Neural progenitor cell (in vitro differentiated cells): ENCODE measurements around the gene ZNF169. TPM values are rescaled to one million over a fixed set of nuclear protein-coding genes. Genes with fewer than 3 reads are reported as not detected.
"Not testable (repeated sequence)": the region's sequence is repeated elsewhere in the genome, so short reads cannot be mapped to it uniquely, and the experiment has no call there.

ENCODE experiments used
- DNase-seq: peaks from one replicate; pipeline ENCODE4 v3.0.0-alpha.2; 2016; ENCODE audit warnings: low spot score
- H2AFZ ChIP-seq: fragments of 200-600 bp; sonication (generic); replicated peaks from 2 replicates; pipeline ENCODE4 v1.6.1; 2016; ENCODE audit warnings: antibody characterized with exemption
- H3F3A ChIP-seq: fragments of 200-600 bp; sonication (generic); 2 replicates; pipeline ENCODE4 v1.6.1; 2016; ENCODE audit warnings: antibody characterized with exemption, low read depth
- H3K27ac ChIP-seq: fragments of 200-600 bp; sonication (generic); 2 replicates; pipeline ENCODE4 v1.5.1; 2016; ENCODE audit warnings: mild to moderate bottlenecking
- H3K27me3 ChIP-seq: fragments of 200-600 bp; sonication (generic); 2 replicates; pipeline ENCODE4 v1.6.1; 2016; ENCODE audit warnings: mild to moderate bottlenecking, moderate library complexity
- H3K36me3 ChIP-seq: fragments of 200-600 bp; sonication (generic); 2 replicates; pipeline ENCODE4 v1.5.1; 2016
- H3K4me1 ChIP-seq: fragments of 200-600 bp; sonication (generic); 2 replicates; pipeline ENCODE4 v1.6.1; 2016; ENCODE audit warnings: mixed run types
- H3K4me2 ChIP-seq: fragments of 200-600 bp; sonication (generic); 2 replicates; pipeline ENCODE4 v1.6.1; 2016
- H3K4me3 ChIP-seq: fragments of 200-600 bp; sonication (generic); 2 replicates; pipeline ENCODE4 v1.5.1; 2016
- H3K79me2 ChIP-seq: fragments of 200-600 bp; sonication (generic); 2 replicates; pipeline ENCODE4 v1.6.1; 2016; ENCODE audit warnings: low read depth
- H3K9ac ChIP-seq: fragments of 200-600 bp; sonication (generic); 2 replicates; pipeline ENCODE4 v1.6.1; 2016
- H3K9me3 ChIP-seq: fragments of 200-600 bp; sonication (generic); 2 replicates; pipeline ENCODE4 v1.5.1; 2016; ENCODE audit warnings: low read depth
- H4K20me1 ChIP-seq: fragments of 200-600 bp; sonication (generic); 2 replicates; pipeline ENCODE4 v1.6.1; 2016; ENCODE audit warnings: low read depth
- H3K27ac Mint-ChIP-seq: 3 replicates; pipeline ENCODE4 v1.8.0; 2021; ENCODE audit warnings: mixed read lengths
- H3K27me3 Mint-ChIP-seq: 2 replicates; pipeline ENCODE4 v1.8.0; 2022; ENCODE audit warnings: low read depth, mild to moderate bottlenecking, inconsistent platforms, moderate library complexity, mixed read lengths; ENCODE audit not compliant: insufficient read depth
- H3K36me3 Mint-ChIP-seq: 3 replicates; pipeline ENCODE4 v1.8.0; 2021; ENCODE audit warnings: mixed read lengths
- H3K4me1 Mint-ChIP-seq: 3 replicates; pipeline ENCODE4 v1.8.0; 2021; ENCODE audit warnings: mixed read lengths
- H3K4me3 Mint-ChIP-seq: 3 replicates; pipeline ENCODE4 v1.8.0; 2021; ENCODE audit warnings: mild to moderate bottlenecking, moderate library complexity, mixed read lengths
- H3K9me3 Mint-ChIP-seq: 3 replicates; pipeline ENCODE4 v1.8.0; 2020; ENCODE audit warnings: mixed read lengths
- EZH2 ChIP-seq: fragments of 200-600 bp; sonication (generic); IDR thresholded peaks from 2 replicates; pipeline ENCODE4 v1.6.1; 2017; ENCODE audit warnings: antibody characterized with exemption, mild to moderate bottlenecking, moderate library complexity
- EZH2phosphoT487 ChIP-seq: fragments of 200-600 bp; sonication (generic); IDR thresholded peaks from 2 replicates; pipeline ENCODE4 v1.6.1; 2017; ENCODE audit warnings: antibody characterized with exemption
- total RNA-seq: library from RNA; depleted of rRNA; stranded (reverse); fragments of >200 nt; gene quantifications from 2 replicates; pipeline ENCODE4 v1.2.3, GENCODE V29; 2015; ENCODE audit warnings: low replicate concordance
- TF ChIP-seq, protein P1 (sequence below): fragments of 200-600 bp; sonication (generic); IDR thresholded peaks from 2 replicates; pipeline ENCODE4 v1.5.1; 2017; ENCODE audit warnings: antibody characterized with exemption, mild to moderate bottlenecking

The ZNF169 gene
- total RNA-seq, 1 donor from 2014 or later: 14.4 TPM

GRCh38 chr9:94301583-94301982, 42.5 kb downstream of the ZNF169 start:
- no peak overlapping the region for H3K9ac ChIP-seq
- H3K4me2 ChIP-seq: no peak overlapping the region
- no peak overlapping the region for H3K4me3 ChIP-seq
- Mint-ChIP-seq H3K27me3 (no peaks in the 10 kb centered on the region), H3K27ac (no peak overlapping the region), H3K4me3 (no peak overlapping the region), H3K9me3 (no peaks in the 10 kb centered on the region), H3K4me1 (peaks cover 9% of the 10 kb centered on the region), H3K36me3 (peaks cover 5% of the 10 kb centered on the region)
- no peak for DNase-seq
- no peaks in the 10 kb centered on the region for H3F3A ChIP-seq
- H4K20me1 ChIP-seq: no peaks in the 10 kb centered on the region
- no peak overlapping the region for H2AFZ ChIP-seq
- no peaks in the 10 kb centered on the region for H3K27me3 ChIP-seq
- no peaks in the 10 kb centered on the region for H3K36me3 ChIP-seq
- TF ChIP-seq EZH2 (no peak), EZH2phosphoT487 (no peak)
- TF ChIP-seq, protein P1, sequence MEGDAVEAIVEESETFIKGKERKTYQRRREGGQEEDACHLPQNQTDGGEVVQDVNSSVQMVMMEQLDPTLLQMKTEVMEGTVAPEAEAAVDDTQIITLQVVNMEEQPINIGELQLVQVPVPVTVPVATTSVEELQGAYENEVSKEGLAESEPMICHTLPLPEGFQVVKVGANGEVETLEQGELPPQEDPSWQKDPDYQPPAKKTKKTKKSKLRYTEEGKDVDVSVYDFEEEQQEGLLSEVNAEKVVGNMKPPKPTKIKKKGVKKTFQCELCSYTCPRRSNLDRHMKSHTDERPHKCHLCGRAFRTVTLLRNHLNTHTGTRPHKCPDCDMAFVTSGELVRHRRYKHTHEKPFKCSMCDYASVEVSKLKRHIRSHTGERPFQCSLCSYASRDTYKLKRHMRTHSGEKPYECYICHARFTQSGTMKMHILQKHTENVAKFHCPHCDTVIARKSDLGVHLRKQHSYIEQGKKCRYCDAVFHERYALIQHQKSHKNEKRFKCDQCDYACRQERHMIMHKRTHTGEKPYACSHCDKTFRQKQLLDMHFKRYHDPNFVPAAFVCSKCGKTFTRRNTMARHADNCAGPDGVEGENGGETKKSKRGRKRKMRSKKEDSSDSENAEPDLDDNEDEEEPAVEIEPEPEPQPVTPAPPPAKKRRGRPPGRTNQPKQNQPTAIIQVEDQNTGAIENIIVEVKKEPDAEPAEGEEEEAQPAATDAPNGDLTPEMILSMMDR: no peak
- peaks cover 8% of the 10 kb centered on the region for H3K4me1 ChIP-seq
- no peak overlapping the region for H3K27ac ChIP-seq
- no peaks in the 10 kb centered on the region for H3K79me2 ChIP-seq
- no peaks in the 10 kb centered on the region for H3K9me3 ChIP-seq

DNA sequence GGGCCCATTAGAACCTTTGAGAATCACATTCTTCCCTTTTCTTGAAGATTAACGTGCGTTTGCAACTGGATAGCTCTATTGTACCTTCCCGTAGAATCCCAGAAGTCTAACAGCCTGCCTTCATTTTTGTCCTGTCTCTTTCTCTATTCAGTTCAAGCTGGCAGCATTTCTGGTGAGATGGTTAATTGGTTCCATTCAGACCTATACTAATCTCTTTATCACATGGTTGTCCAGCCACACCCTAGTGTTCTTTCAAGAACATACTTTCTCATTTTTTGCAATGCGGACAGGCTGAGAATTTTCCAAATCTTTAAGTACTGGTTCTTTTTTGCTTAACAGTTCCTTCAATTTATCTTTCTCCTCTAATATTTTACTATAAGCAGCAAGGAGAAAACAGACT, 43.3 kb downstream of the ZNF169 start:
- Histone ChIP-seq H3K9ac (no peak overlapping the region), H3K4me1 (peaks cover 8% of the 10 kb centered on the region), H3K27me3 (no peaks in the 10 kb centered on the region), H3K4me3 (no peak overlapping the region), H3K27ac (no peak overlapping the region), H3K4me2 (no peak overlapping the region), H3K9me3 (no peaks in the 10 kb centered on the region), H2AFZ (no peak overlapping the region), H3K36me3 (no peaks in the 10 kb centered on the region), H4K20me1 (no peaks in the 10 kb centered on the region), H3F3A (no peaks in the 10 kb centered on the region), H3K79me2 (no peaks in the 10 kb centered on the region)
- Mint-ChIP-seq H3K27me3 (no peaks in the 10 kb centered on the region), H3K9me3 (no peaks in the 10 kb centered on the region), H3K27ac (no peak overlapping the region), H3K36me3 (peaks cover 5% of the 10 kb centered on the region), H3K4me3 (no peak overlapping the region), H3K4me1 (peaks cover 9% of the 10 kb centered on the region)
- no peak for DNase-seq
- TF ChIP-seq, protein P1: no peak
- TF ChIP-seq EZH2phosphoT487: no peak
- no peak for TF ChIP-seq EZH2

DNA sequence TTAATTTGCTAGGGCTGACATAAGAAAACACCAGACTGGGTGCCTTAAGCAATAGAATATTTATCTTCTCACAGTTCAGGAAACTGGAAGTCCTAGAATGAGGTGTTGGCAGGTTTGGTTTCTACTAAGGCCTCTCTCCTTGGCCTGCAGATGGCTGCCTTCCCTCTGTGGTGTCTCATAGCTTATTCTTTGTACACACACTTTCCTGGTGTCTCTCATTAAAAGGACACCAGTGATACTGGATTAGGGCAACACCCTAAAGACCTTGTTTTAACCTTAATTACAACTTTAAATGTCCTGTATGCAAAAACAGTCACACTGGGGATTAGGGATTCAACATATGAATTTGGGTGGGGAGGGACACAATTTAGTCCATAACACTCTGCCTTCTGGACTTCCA, 44.2 kb downstream of the ZNF169 start:
- Mint-ChIP-seq H3K36me3 (peaks cover 5% of the 10 kb centered on the region), H3K27me3 (no peaks in the 10 kb centered on the region), H3K4me3 (no peak overlapping the region), H3K27ac (no peak overlapping the region), H3K9me3 (no peaks in the 10 kb centered on the region), H3K4me1 (peaks cover 9% of the 10 kb centered on the region)
- TF ChIP-seq, protein P1: no peak
- TF ChIP-seq EZH2phosphoT487: no peak
- TF ChIP-seq EZH2: no peak
- H3K9ac ChIP-seq: no peak overlapping the region
- no peak overlapping the region for H2AFZ ChIP-seq
- no peak overlapping the region for H3K27ac ChIP-seq
- no peaks in the 10 kb centered on the region for H3K79me2 ChIP-seq
- peaks cover 8% of the 10 kb centered on the region for H3K4me1 ChIP-seq
- no peak overlapping the region for H3K4me2 ChIP-seq
- no peaks in the 10 kb centered on the region for H4K20me1 ChIP-seq
- no peaks in the 10 kb centered on the region for H3K27me3 ChIP-seq
- no peak for DNase-seq
- H3K4me3 ChIP-seq: no peak overlapping the region
- H3F3A ChIP-seq: no peaks in the 10 kb centered on the region
- H3K36me3 ChIP-seq: no peaks in the 10 kb centered on the region
- no peaks in the 10 kb centered on the region for H3K9me3 ChIP-seq

DNA sequence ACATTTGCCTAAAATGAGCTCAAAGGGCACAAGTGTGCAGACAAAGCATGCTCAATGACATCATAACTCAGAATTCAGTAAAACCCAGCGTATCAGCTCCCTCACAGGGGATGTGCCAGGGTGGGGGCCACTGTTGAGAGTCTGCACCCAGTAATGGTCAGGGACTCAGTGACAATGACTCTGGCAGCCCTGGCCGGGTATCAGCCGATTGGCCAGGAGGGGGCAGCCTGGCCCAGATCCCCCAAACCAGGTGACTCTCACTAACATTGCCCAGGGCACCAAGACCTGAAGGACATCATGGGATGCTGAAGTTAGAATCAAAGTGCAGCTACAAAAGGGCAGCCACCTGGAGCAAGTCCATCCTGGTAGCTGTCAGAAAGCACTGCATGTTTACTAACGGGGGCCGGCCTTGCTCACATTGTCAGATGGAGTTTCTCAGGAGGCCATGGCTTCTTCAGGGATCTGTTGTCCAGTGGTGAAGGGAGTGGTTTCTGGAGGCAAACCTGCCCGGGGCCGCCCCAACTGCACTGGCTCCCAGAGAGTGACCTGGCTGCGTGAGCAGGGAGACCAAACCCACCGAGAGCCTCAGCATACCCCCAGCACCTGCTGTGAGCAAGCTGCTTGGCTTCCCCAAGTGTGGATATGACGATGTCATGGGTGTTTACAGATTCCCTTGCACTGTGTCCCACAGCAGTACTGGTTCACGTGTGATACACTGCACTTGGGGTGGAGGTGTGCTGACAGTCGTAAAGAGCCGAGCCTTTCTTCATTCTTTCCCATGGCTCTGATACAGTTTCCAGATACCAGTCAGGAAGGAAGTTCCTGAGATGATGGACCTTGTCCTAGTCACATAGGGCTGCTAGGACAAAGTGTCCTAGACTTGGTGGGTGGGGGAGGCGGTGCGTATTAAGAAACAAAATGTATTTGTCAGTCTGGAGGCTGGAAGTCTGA, 56.2 kb downstream of the ZNF169 start:
- H4K20me1 ChIP-seq, H3K4me2 ChIP-seq: not testable (repeated sequence)

DNA sequence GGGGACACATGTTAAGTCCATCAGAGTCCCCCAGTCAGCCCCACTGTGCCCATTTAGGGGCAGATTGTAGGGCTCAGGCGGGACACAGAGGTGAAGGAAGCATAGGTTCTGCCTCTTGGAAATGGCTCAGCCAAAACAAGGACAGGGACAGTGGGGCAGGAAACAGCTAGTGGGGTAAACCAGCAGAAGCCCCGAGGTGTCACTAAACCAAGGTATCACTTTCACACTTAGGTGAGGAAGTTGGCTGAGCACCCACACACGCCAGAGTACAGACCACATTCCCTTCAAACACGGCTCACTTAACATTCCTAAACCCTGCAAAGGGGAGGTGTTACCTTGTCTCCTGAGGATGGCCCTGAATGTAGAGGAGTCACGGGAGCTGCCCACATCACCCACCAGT, 57.1 kb downstream of the ZNF169 start:
- H3K4me1 Mint-ChIP-seq, H3K4me3 ChIP-seq, DNase-seq, H3F3A ChIP-seq, H3K4me2 ChIP-seq, H3K9ac ChIP-seq, H3K36me3 Mint-ChIP-seq, H4K20me1 ChIP-seq, H3K27me3 ChIP-seq, H3K36me3 ChIP-seq, H3K4me1 ChIP-seq, H3K27ac Mint-ChIP-seq, H3K4me3 Mint-ChIP-seq, H3K9me3 Mint-ChIP-seq, H3K27ac ChIP-seq, H3K27me3 Mint-ChIP-seq, H3K9me3 ChIP-seq, H2AFZ ChIP-seq, H3K79me2 ChIP-seq: not testable (repeated sequence)

More for the DNA sequence above, 56.2 kb downstream of the ZNF169 start:
- not testable (repeated sequence) for H3K4me3 Mint-ChIP-seq, H3K27me3 ChIP-seq, H3K9me3 Mint-ChIP-seq, H3K36me3 Mint-ChIP-seq, H3K4me1 ChIP-seq, H2AFZ ChIP-seq, H3K9ac ChIP-seq, H3K4me1 Mint-ChIP-seq, H3K27ac Mint-ChIP-seq, H3K36me3 ChIP-seq, H3F3A ChIP-seq, H3K27ac ChIP-seq, H3K79me2 ChIP-seq, H3K27me3 Mint-ChIP-seq, H3K4me3 ChIP-seq, H3K9me3 ChIP-seq, DNase-seq
